DMS153 treated with DMSO at 0.1 percent for 48 hours (cell line): ENCODE measurements around the gene DPAGT1.
"Not testable (repeated sequence)": the region's sequence is repeated elsewhere in the genome, so short reads cannot be mapped to it uniquely, and the experiment has no call there.

Experiments used
- DNase-seq: peaks from one replicate; lab custom pipeline; 2025; ENCODE audit not compliant: unreplicated experiment; lab: John Stamatoyannopoulos, UW

DPAGT1 gene

GRCh38 chr11:119101759-119102423 is at the start of gene DPAGT1:
Gene DPAGT1, minus strand, starts transcription at chr11:119101853. Its CDS starts 198 bp downstream, at chr11:119101655.
- DNase-seq = peak; percentile 99

- no peak for DNase-seq
Observed at GRCh38 chr11:119149786-119150275, 48.2 kb upstream of the DPAGT1 start.

GRCh38 chr11:119149018-119149785 is 47.5 kb upstream of the DPAGT1 start, which contains the start of gene ABCG4:
Gene ABCG4, plus strand, starts transcription at chr11:119149052. Its CDS starts 914 bp downstream, at chr11:119149966.
- no peak for DNase-seq

GRCh38 chr11:119148720-119149017 is 47.0 kb upstream of the DPAGT1 start:
- no peak for DNase-seq

GRCh38 chr11:119147604-119148333 is 46.1 kb upstream of the DPAGT1 start:
- DNase-seq = no peak

DNA sequence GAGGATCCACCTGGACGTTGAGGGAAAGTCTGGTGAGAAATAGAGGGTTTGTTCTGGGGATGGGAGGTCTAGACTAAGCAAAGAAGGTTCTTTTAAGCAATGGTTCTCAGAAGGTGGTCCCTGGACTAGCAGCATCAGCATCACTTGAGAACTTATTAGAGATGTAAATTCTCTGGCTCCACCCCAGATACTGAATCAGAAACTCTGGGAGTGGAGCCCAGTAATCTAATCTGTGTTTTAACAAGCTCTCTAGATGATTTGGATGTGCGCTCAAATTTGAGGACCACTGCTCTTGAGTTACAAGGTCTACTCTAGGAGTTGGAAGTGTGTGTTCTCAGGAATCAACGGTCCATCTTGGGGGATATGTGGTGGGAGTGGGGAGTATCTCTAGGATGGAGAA is 43.9 kb upstream of the DPAGT1 start:
- DNase-seq = no peak

- DNase-seq = peak; percentile 35
Observed at GRCh38 chr11:119144825-119145486, 43.3 kb upstream of the DPAGT1 start.

DNA sequence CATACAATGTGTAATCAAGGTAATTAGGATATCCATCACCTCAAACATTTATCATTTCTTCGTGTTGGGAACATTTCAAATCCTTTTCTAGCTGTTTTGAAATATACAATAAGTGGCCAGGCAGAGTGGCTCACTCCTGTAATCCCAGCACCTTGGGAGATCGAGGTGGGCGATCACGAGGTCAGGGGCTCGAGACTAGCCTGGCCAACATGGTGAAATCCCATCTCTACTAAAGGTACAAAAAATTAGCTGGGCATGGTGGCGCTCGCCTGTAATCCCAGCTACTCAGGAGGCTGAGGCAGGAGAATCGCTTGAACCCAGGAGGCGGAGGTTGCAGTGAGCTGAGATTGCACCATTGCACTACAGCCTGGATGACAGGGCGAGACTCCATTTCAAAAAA is 37.6 kb upstream of the DPAGT1 start:
- not testable (repeated sequence) for DNase-seq

DNA sequence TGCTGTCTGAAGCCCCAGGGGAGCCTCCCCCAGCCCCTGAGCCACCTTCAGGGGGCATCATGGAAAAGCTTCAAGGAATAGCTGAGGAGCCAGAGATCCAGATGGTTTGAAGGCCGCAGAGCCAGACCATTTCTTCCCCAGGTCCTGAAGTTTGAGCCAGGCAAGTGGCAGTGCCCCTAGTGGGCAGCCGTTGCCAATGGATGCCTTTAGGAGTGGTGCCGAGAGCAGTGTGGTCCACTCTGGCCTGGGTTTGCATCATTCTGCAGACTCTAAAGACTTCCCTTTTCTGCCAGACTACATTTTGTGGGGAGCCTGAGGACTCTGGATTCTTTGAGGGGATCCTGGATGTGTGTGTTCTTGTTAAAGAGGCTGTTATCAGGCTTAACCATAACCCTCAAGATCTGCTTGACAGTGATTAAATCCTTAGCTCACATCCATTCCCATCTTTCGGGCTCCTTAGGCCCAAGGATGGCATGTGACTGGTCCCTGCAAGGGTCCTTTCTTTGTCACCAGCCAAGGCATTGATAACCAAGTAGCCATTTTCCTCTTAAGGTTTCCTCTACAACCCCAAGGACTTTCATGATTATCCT is 32.8 kb upstream of the DPAGT1 start:
- no peak for DNase-seq

GRCh38 chr11:119130662-119131061 is 29.0 kb upstream of the DPAGT1 start:
- no peak for DNase-seq

GRCh38 chr11:119126675-119127268 is 25.1 kb upstream of the DPAGT1 start:
- DNase-seq = no peak

GRCh38 chr11:119125821-119126220 is 24.2 kb upstream of the DPAGT1 start:
- DNase-seq = no peak

- DNase-seq = no peak
Observed at GRCh38 chr11:119121811-119122124, 20.1 kb upstream of the DPAGT1 start.

- peak; percentile 95 for DNase-seq
Observed at GRCh38 chr11:119121008-119121810, 19.6 kb upstream of the DPAGT1 start, which contains the start of gene HINFP. Gene HINFP, plus strand, starts transcription at chr11:119121580. Its CDS starts 5,365 bp downstream, at chr11:119126945.

DNA sequence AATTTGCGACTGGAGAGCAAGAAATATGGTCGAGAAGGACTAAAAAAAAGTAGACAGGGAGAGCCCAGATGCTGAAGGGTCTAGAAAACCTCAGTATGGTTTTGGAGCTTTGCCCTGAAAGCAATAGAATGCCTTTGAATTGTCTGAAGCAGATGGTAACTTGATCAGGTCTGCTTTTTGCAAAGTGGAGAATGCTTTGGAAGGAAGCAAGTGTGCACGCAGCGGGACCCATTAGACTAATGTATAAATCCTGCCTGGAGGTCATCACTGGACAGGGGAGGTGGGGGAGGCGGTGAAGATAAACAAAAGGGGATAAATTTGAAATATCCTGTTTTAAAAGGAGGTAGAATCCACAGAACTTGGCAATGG is 19.0 kb upstream of the DPAGT1 start:
- no peak for DNase-seq

DNA sequence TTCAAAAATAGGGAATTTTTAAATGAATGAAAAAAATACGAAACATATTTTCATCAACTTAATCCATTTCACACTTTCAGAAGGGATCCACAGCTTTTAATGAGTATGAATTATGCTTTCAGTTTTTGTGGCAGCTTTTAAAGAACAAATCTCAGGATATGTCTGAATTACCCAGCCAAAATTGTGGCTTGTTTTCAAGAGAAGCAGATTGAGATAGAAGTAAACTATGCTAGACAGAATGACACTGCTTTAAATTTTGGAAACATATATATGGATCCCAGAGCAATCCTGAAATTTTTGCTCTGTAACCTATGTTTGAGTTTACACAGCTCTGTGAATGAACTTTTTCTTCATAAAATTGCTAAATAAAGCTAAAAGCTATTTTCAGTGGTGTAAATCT is 17.3 kb upstream of the DPAGT1 start:
- no peak for DNase-seq

GRCh38 chr11:119118227-119118626 is 16.6 kb upstream of the DPAGT1 start:
- DNase-seq = no peak

DNA sequence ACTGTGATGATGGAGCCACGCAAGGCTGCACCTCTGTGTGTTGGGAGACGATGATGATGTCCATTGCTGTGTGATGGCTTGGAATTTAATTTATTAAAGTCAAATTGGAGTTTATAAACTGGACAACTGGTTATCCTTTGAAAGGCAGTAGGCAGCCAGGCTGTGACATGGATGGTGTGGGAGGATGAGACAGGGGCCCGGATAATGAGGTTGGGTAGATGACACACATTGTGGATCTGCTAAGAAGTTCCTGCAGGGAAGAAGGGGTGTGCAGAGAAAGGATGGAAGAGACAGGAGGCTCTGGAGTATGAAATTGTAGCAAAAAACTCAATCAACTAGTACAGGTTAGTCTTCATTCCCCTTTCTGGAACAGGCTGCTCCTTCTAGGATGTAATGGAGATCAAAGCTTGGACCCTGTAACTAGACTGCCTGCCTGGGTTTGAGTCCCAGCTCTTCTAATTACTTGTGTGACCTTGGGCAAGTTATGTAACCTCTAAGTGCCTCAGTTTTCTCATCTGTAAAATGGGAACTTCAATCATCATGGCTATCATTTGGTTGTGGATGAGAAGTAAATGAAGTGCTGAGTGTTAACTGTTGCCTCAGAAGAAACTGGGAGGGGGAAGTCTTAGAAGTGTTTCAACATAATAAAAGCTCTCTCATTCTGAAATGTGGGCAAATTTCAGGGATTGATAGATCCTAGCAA is 15.5 kb upstream of the DPAGT1 start:
- DNase-seq = no peak

DNA sequence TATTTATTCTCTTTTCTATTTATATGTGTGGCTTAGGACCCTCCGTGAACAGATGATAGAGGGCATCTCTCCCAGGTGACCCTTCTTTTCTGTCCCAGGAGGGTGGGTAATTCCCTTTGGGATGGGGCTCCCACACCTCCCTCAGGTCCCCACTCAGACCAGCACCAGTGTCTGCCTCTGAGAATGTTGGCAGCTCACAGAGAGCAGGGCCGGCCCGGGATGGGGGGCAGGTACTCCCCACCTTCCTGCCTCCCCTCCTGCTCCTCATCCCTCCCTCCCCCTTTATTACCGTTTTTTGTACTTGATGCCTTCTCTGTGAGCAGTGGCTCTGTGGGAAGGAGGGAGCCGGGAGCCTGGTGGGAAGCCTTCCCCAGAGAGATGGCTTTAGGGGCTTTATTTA is 14.9 kb upstream of the DPAGT1 start:
- no peak for DNase-seq
